IMR-90 (cell line): ENCODE measurements around the gene AK2.
"Not testable (repeated sequence)": the region's sequence is repeated elsewhere in the genome, so short reads cannot be mapped to it uniquely, and the experiment has no call there.

Experiments used
- BHLHE40 ChIP-seq: fragments of 150-350 bp; IDR thresholded peaks from 2 replicates; pipeline ENCODE4 v1.6.1; 2016; ENCODE audit warnings: mild to moderate bottlenecking, low read depth, low read length
- CEBPB ChIP-seq: IDR thresholded peaks from 2 replicates; pipeline ENCODE4 v1.6.1; 2012; ENCODE audit warnings: low read depth, low read length, improper control_type of control experiment
- CHD1 ChIP-seq: IDR thresholded peaks from 2 replicates; pipeline ENCODE4 v1.6.1; 2012; ENCODE audit warnings: low read depth, low read length, improper control_type of control experiment
- CTCF ChIP-seq: conservative IDR thresholded peaks from 2 replicates; pipeline ENCODE4 v1.5.1; 2012; ENCODE audit warnings: mild to moderate bottlenecking, low read depth, low read length, improper control_type of control experiment
- MAZ ChIP-seq: IDR thresholded peaks from 2 replicates; pipeline ENCODE4 v1.6.1; 2012; ENCODE audit warnings: low read depth, mild to moderate bottlenecking, low read length, improper control_type of control experiment, moderate library complexity, borderline replicate concordance
- POLR2A ChIP-seq: IDR thresholded peaks from 2 replicates; pipeline ENCODE4 v1.6.1; 2012; ENCODE audit warnings: mild to moderate bottlenecking, low read depth, low read length
- RFX5 ChIP-seq: IDR thresholded peaks from 2 replicates; pipeline ENCODE4 v1.8.0; 2012; ENCODE audit warnings: low read depth, mild to moderate bottlenecking, low read length, moderate library complexity
- SMC3 ChIP-seq: fragments of 150-350 bp; IDR thresholded peaks from 2 replicates; pipeline ENCODE4 v1.6.1; 2016; ENCODE audit warnings: low read depth, mild to moderate bottlenecking, antibody characterized with exemption, low read length, moderate library complexity
- USF2 ChIP-seq: fragments of 150-350 bp; IDR thresholded peaks from 2 replicates; pipeline ENCODE4 v1.6.1; 2017; ENCODE audit warnings: mild to moderate bottlenecking, antibody characterized with exemption, low read length, low read depth

GRCh38 chr1:33066477-33066876, 29.8 kb upstream of the AK2 start:
- not testable (repeated sequence) for TF ChIP-seq CTCF, POLR2A, CHD1, RFX5, CEBPB, SMC3, USF2, BHLHE40, MAZ
